ENCODE measurements around the gene MIA3. TPM values are rescaled to one million over a fixed set of nuclear protein-coding genes. Genes with fewer than 3 reads are reported as not detected.

MIA3 gene
- total and polyA plus RNA-seq, 5 donors from 2014 or later, result 48.5 to 87.1 (median 54.9) TPM

DNA sequence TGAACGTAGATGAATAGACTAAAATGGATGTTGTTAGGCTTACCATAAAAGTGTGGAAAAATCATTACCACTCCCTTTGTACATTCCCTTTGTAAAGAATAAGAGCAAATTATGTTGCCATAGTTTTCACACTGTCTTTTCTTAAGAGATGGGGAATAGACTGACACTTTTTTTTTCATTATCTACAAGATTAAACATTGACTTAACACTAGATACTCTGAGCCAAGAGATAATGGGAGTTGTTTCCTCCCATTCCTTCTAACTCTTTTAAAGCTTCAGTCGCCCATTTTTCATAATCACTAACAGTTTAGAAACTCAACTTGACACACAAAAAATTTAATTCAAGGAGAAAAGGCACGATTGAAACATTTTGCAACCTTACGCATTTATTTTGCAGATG is 84.3 kb downstream of the MIA3 start:
- DNase-seq (no peak), ATAC-seq (ENCODE audit: low read depth in 2 of 2) (no peak)
- Mint-ChIP-seq H3K4me3 (no peak overlapping the region), H3K27ac (peak overlapping the region in 2 of 3 donors; percentile 16 to 41), H3K36me3 (peaks cover 39% of the 10 kb centered on the region), H3K4me1 (peaks cover 33 to 58% (median 45%) of the 10 kb centered on the region in 4 donors), H3K27me3 (no peaks in the 10 kb centered on the region), H3K9me3 (peaks cover 0 to 2% (median 0%) of the 10 kb centered on the region in 7 donors)
- Histone ChIP-seq H3K36me3 (ENCODE audit: control insufficient read depth, insufficient read depth, low read length) (peaks cover 32% of the 10 kb centered on the region), H3K4me1 (ENCODE audit: control insufficient read depth, insufficient read depth, low read length, poor library complexity, severe bottlenecking) (peaks cover 5% of the 10 kb centered on the region), H3K27me3 (ENCODE audit: control insufficient read depth, insufficient read depth, low read length) (no peaks in the 10 kb centered on the region), H3K4me3 (ENCODE audit: low read depth, low read length) (no peak overlapping the region), H3K27ac (ENCODE audit: insufficient read depth, low read length, poor library complexity, severe bottlenecking) (no peak overlapping the region), H3K9me3 (ENCODE audit: control insufficient read depth in 2 of 2, low read length in 2 of 2) (no peaks in the 10 kb centered on the region)

DNA sequence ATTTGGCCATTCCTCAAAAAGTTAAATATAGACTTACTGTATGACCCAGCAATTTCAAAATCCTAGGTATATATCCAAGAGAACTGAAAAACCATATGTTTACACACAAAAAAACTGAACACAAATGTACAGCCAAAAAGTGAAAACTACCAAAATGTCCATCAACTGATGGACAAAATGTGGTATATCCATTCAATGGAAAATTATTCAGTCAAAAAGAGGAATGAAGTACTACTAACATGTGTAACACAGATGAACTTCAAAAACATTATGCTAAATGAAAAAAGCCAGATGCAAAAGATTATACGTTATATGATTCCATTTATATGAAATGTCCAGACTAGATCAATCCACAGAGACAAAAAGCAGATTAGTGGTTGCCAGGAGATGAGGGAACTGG is 86.4 kb downstream of the MIA3 start:
- H3K4me1 ChIP-seq (ENCODE audit: control insufficient read depth, insufficient read depth, low read length, poor library complexity, severe bottlenecking), result peaks cover 15% of the 10 kb centered on the region
- Mint-ChIP-seq H3K4me1 (peaks cover 36 to 66% (median 53%) of the 10 kb centered on the region in 4 donors), H3K27me3 (no peaks in the 10 kb centered on the region), H3K27ac (peak overlapping the region in 2 of 3 donors; percentile 35 to 84), H3K9me3 (peaks cover 0 to 2% (median 0%) of the 10 kb centered on the region in 7 donors), H3K4me3 (peak overlapping the region in 3 of 4 donors; percentile 3 to 22 (median 16)), H3K36me3 (peaks cover 40% of the 10 kb centered on the region)
- no peak overlapping the region for H3K27ac ChIP-seq (ENCODE audit: insufficient read depth, low read length, poor library complexity, severe bottlenecking)
- H3K4me3 ChIP-seq (ENCODE audit: low read depth, low read length), result no peak overlapping the region
- peaks cover 33% of the 10 kb centered on the region for H3K36me3 ChIP-seq (ENCODE audit: control insufficient read depth, insufficient read depth, low read length)
- H3K9me3 ChIP-seq (ENCODE audit: control insufficient read depth in 2 of 2, low read length in 2 of 2), result no peaks in the 10 kb centered on the region
- H3K27me3 ChIP-seq (ENCODE audit: control insufficient read depth, insufficient read depth, low read length), result no peaks in the 10 kb centered on the region
- DNase-seq (no peak), ATAC-seq (ENCODE audit: low read depth in 2 of 2) (no peak)

DNA sequence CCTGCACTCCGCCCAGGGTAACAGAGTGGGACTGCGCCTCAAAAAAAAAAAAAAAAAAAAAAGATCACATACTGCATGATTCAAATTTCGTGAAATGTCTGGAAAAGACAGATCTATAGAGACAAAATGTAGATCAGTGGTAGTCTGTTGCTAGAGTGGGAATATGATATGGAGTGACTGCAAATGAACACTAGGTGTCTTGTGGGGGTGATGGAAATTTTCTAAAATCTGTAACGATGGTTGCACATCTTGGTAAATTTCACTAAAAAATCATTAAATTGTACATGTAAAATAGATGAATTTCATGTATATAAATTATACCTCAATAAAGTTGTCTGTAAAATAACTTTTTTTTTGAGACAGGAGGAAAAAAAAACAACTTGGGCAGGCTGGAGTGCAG is 88.9 kb downstream of the MIA3 start:
- H3K9me3 ChIP-seq (ENCODE audit: control insufficient read depth in 2 of 2, low read length in 2 of 2), result no peaks in the 10 kb centered on the region
- peaks cover 20% of the 10 kb centered on the region for H3K36me3 ChIP-seq (ENCODE audit: control insufficient read depth, insufficient read depth, low read length)
- Mint-ChIP-seq H3K36me3 (peaks cover 42% of the 10 kb centered on the region), H3K27me3 (no peaks in the 10 kb centered on the region), H3K27ac (peak overlapping the region in 1 of 3 donors; percentile 52), H3K4me1 (peaks cover 43 to 82% (median 69%) of the 10 kb centered on the region in 4 donors), H3K4me3 (peak overlapping the region in 3 of 4 donors; percentile 19 to 82 (median 62)), H3K9me3 (peaks cover 0 to 2% (median 0%) of the 10 kb centered on the region in 7 donors)
- H3K4me1 ChIP-seq (ENCODE audit: control insufficient read depth, insufficient read depth, low read length, poor library complexity, severe bottlenecking), result peaks cover 41% of the 10 kb centered on the region
- H3K27ac ChIP-seq (ENCODE audit: insufficient read depth, low read length, poor library complexity, severe bottlenecking), result no peak overlapping the region
- DNase-seq (no peak), ATAC-seq (ENCODE audit: low read depth in 2 of 2) (no peak)
- no peak overlapping the region for H3K4me3 ChIP-seq (ENCODE audit: low read depth, low read length)
- no peaks in the 10 kb centered on the region for H3K27me3 ChIP-seq (ENCODE audit: control insufficient read depth, insufficient read depth, low read length)

DNA sequence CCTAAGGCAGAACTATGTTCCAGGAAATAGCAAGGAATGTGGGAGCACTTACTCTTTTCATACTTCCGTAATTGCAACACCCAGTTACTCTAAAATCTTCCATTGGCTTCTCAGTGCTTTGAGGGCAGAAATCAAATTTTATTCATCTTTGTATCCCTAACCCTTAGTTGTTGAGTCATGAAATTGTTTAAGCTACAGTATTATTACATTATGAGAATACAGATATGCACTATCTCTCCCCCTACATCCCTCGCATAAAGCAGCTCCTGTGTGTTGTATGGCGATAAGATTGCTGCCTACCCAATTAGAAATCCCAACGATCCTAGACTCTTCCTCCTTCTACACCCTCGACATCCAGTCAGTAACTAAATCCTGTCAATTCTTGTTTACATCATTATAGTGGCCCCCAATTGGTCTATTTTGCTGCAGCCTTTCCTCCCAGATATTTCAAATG is 91.8 kb downstream of the MIA3 start:
- H3K36me3 Mint-ChIP-seq, result peaks cover 22% of the 10 kb centered on the region
- Histone ChIP-seq H3K27me3 (ENCODE audit: control insufficient read depth, insufficient read depth, low read length) (no peaks in the 10 kb centered on the region), H3K36me3 (ENCODE audit: control insufficient read depth, insufficient read depth, low read length) (peaks cover 2% of the 10 kb centered on the region), H3K4me1 (ENCODE audit: control insufficient read depth, insufficient read depth, low read length, poor library complexity, severe bottlenecking) (peaks cover 52% of the 10 kb centered on the region), H3K4me3 (ENCODE audit: low read depth, low read length) (peak overlapping the region; percentile 85), H3K27ac (ENCODE audit: insufficient read depth, low read length, poor library complexity, severe bottlenecking) (no peak overlapping the region), H3K9me3 (ENCODE audit: control insufficient read depth in 2 of 2, low read length in 2 of 2) (no peaks in the 10 kb centered on the region)
- no peaks in the 10 kb centered on the region for H3K9me3 Mint-ChIP-seq
- peaks cover 9% of the 10 kb centered on the region for H3K27me3 Mint-ChIP-seq
- DNase-seq (no peak), ATAC-seq (ENCODE audit: low read depth in 2 of 2) (no peak)
- H3K27ac Mint-ChIP-seq, result peak overlapping the region in 2 of 3 donors; percentile 28 to 99
- H3K4me1 Mint-ChIP-seq, result peaks cover 27 to 75% (median 59%) of the 10 kb centered on the region in 4 donors
- H3K4me3 Mint-ChIP-seq, result peak overlapping the region; percentile 96 to 100 (median 99)

DNA sequence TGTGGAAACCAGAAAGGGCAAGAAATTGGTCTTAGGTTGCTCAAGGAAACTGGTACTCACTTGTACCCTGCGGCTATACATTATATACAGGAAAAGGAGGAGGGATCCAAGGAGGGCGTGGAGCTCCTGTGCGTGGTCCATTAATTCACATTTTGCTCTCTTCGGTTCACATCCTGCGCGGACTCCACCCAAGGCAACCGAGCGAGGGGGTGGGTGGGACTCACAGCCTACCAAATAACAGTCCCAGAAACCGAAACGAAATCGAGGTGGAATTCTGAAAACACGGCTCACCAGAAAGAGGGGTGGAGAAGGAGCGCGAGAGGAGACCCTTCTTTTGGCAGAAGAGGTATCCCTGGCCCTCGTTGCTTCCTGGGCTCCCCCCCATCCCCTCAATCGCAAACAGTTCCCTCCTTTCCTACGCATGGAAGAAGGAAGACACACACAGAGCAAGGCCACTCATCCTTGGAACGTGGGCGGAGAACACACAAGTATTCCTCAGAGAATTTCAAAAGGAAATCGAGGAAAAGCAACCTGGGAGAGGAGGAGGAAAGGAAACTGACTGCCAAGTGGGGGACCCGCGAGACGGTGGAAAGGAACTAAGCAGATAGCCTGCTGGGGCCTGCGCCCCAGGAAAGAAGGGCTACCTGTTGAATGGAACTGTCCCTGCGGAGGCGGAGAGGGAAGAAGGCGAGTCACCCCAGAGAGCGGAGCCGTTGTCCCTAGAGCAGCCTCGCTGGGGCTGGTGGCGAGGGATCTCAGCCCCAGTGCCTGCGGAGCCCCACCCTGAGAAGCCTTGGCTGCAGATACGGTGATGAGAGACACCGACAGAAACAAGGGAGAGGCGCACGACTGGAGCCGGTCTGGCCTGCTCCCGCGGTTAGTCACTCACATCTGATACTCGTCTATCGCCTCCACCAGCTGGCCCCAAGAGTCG is 93.7 kb downstream of the MIA3 start:
- peak overlapping the region; percentile 98 to 100 (median 99) for H3K27ac Mint-ChIP-seq
- Histone ChIP-seq H3K9me3 (ENCODE audit: control insufficient read depth in 2 of 2, low read length in 2 of 2) (no peaks in the 10 kb centered on the region), H3K27ac (ENCODE audit: insufficient read depth, low read length, poor library complexity, severe bottlenecking) (peak overlapping the region; percentile 98), H3K4me3 (ENCODE audit: low read depth, low read length) (peak overlapping the region; percentile 85), H3K4me1 (ENCODE audit: control insufficient read depth, insufficient read depth, low read length, poor library complexity, severe bottlenecking) (peaks cover 57% of the 10 kb centered on the region), H3K27me3 (ENCODE audit: control insufficient read depth, insufficient read depth, low read length) (no peaks in the 10 kb centered on the region), H3K36me3 (ENCODE audit: control insufficient read depth, insufficient read depth, low read length) (peaks cover 14% of the 10 kb centered on the region)
- H3K27me3 Mint-ChIP-seq, result peaks cover 9% of the 10 kb centered on the region
- H3K36me3 Mint-ChIP-seq, result peaks cover 20% of the 10 kb centered on the region
- H3K4me3 Mint-ChIP-seq, result peak overlapping the region; percentile 96 to 100 (median 99)
- H3K4me1 Mint-ChIP-seq, result peaks cover 15 to 67% (median 48%) of the 10 kb centered on the region in 4 donors
- DNase-seq (peak; percentile 51 to 91 (median 53)), ATAC-seq (ENCODE audit: low read depth in 2 of 2) (peak; percentile 18 to 29)
- H3K9me3 Mint-ChIP-seq, result no peaks in the 10 kb centered on the region

DNA sequence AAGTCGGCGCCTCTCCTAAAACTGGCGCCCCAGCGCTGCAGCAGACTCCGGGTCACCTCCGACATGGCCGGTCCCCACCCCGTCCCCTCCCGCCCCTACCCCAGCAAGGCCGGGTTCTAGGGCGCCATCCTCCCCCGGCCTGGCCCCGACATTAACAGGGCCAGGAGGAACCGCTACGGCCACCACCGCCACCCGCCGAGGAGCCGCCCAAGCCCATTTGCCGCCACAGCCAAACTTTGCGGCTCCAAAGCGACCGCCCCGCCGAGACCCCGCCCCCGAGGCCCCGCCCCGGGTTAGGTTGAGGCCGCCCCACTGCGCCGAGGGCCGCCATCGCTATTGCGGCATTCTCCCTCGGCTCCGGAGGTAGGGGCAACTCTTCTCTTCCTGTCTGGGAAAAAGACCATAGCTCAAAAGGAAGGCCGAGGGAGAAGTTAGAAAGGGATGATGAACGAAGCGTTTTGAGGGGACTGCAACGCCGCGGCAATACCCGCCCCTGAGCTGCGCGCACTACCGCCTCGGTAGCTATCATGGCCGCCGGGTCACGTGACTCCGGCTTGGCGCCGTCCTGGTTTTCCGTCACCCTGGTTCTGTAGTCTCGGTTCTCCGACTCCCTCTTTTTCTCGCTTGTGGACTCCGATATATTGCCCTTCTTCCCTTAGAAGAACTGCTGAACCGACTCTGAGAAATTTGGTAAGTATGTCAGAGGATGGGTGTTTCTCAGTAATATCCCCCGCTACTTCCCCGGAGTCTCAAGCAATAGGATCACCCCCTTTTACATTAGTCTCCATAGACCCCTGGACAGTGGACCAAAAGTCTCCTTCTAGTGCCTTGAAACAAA is 94.6 kb downstream of the MIA3 start, which contains the start of the genes AIDA and BROX:
Gene AIDA (minus strand): TSS at position 239 of the 838 bp plus-strand sequence. CDS start 174 bp downstream, at position 65.
Gene BROX (plus strand): TSS at position 312 of the 838 bp plus-strand sequence. CDS start 3,136 bp downstream, outside the sequence.
- peaks cover 21% of the 10 kb centered on the region for H3K36me3 ChIP-seq (ENCODE audit: control insufficient read depth, insufficient read depth, low read length)
- Mint-ChIP-seq H3K27ac (peak within 1 kb of the TSS; percentile 99 to 100 (median 99)), H3K9me3 (no peaks in the 10 kb centered on the region), H3K27me3 (peaks cover 9% of the 10 kb centered on the region), H3K36me3 (peaks cover 22% of the 10 kb centered on the region), H3K4me1 (peaks cover 15 to 67% (median 48%) of the 10 kb centered on the region in 4 donors), H3K4me3 (peak within 1 kb of the TSS; percentile 96 to 100 (median 99))
- H3K9me3 ChIP-seq (ENCODE audit: control insufficient read depth in 2 of 2, low read length in 2 of 2), result no peaks in the 10 kb centered on the region
- H3K4me1 ChIP-seq (ENCODE audit: control insufficient read depth, insufficient read depth, low read length, poor library complexity, severe bottlenecking), result peaks cover 51% of the 10 kb centered on the region
- H3K27ac ChIP-seq (ENCODE audit: insufficient read depth, low read length, poor library complexity, severe bottlenecking), result peak within 1 kb of the TSS; percentile 98
- DNase-seq, result peak; percentile 91 to 94 (median 92)
- peak; percentile 79 to 83 for ATAC-seq (ENCODE audit: low read depth in 2 of 2)
- H3K4me3 ChIP-seq (ENCODE audit: low read depth, low read length), result peak within 1 kb of the TSS; percentile 100
- H3K27me3 ChIP-seq (ENCODE audit: control insufficient read depth, insufficient read depth, low read length), result no peaks in the 10 kb centered on the region
